Endodermal cell (in vitro differentiated cells): ENCODE results near the gene FTO. TPM values are rescaled to one million over a fixed set of nuclear protein-coding genes. Genes with fewer than 3 reads are reported as not detected.

ENCODE experiments used
- DNase-seq: peaks from one replicate; pipeline ENCODE4 v3.0.0-alpha.2; 2017
- H3K27ac ChIP-seq: 2 replicates; pipeline ENCODE4 v1.5.1; 2013; ENCODE audit warnings: mild to moderate bottlenecking, low read depth, low read length, moderate library complexity
- H3K27me3 ChIP-seq: 2 replicates; pipeline ENCODE4 v1.6.1; 2013; ENCODE audit warnings: mild to moderate bottlenecking, low read length, moderate library complexity; ENCODE audit not compliant: insufficient read depth, control insufficient read depth, poor library complexity, severe bottlenecking
- H3K36me3 ChIP-seq: 2 replicates; pipeline ENCODE4 v1.7.0; 2013; ENCODE audit warnings: mild to moderate bottlenecking, low read length, moderate library complexity; ENCODE audit not compliant: control insufficient read depth, insufficient read depth
- H3K4me1 ChIP-seq: one replicate; pipeline ENCODE4 v1.7.0; 2013; ENCODE audit warnings: low read length; ENCODE audit not compliant: control insufficient read depth, insufficient read depth
- H3K4me3 ChIP-seq: 2 replicates; pipeline ENCODE4 v1.5.1; 2013; ENCODE audit warnings: mild to moderate bottlenecking, low read length, moderate library complexity
- H3K9ac ChIP-seq: 2 replicates; pipeline ENCODE4 v1.6.1; 2013; ENCODE audit warnings: mild to moderate bottlenecking, low read length, moderate library complexity; ENCODE audit not compliant: poor library complexity, severe bottlenecking; ENCODE audit errors: extremely low read depth
- H3K9me3 ChIP-seq: 2 replicates; pipeline ENCODE4 v1.6.1; 2013; ENCODE audit warnings: mild to moderate bottlenecking, low read length, moderate library complexity; ENCODE audit not compliant: control insufficient read depth
- H3K27ac Mint-ChIP-seq: 2 replicates; pipeline ENCODE4 v1.8.0; 2020; ENCODE audit warnings: mixed read lengths
- H3K27me3 Mint-ChIP-seq: 2 replicates; pipeline ENCODE4 v1.8.0; 2021; ENCODE audit warnings: mild to moderate bottlenecking, mixed read lengths; ENCODE audit not compliant: insufficient read depth
- H3K36me3 Mint-ChIP-seq: 2 replicates; pipeline ENCODE4 v1.8.0; 2020; ENCODE audit warnings: low read depth, mixed read lengths
- H3K4me1 Mint-ChIP-seq: 2 replicates; pipeline ENCODE4 v1.8.0; 2020; ENCODE audit warnings: mixed read lengths
- H3K4me3 Mint-ChIP-seq: 2 replicates; pipeline ENCODE4 v1.8.0; 2020; ENCODE audit warnings: mild to moderate bottlenecking, moderate library complexity, mixed read lengths
- H3K9me3 Mint-ChIP-seq: 2 replicates; pipeline ENCODE4 v1.8.0; 2020; ENCODE audit warnings: mild to moderate bottlenecking, mixed read lengths
- WGBS, 2 experiments: methylation state at CpG; one replicate each; pipeline versions ENCODE4 v1.1.5 to v1.1.7; 2013; ENCODE audit warnings: missing lambda C conversion rate in 2 of 2, mixed read lengths in 1 of 2; ENCODE audit not compliant: insufficient coverage in 1 of 2, insufficient read length in 1 of 2; 5-methylcytosine and 5-hydroxymethylcytosine counted together
- total RNA-seq, 2 donors: library from RNA; stranded (reverse); fragmentation: NEBNext Ultra II Directional in 1 of 2; extraction: Animal tissue kit (Norgen Biotek cat#: 25700) in 1 of 2; gene quantifications; 2 replicates in 1 of 2; 3 replicates in 1 of 2; pipeline ENCODE4 v1.2.1, GENCODE V29; 2021
- TF ChIP-seq, protein P1 (sequence below): fragments of 200-600 bp; sonication (generic); conservative IDR thresholded peaks from 2 replicates; pipeline ENCODE4 v1.5.0; 2021; ENCODE audit warnings: antibody characterized with exemption, mild to moderate bottlenecking

FTO gene
- total RNA-seq, 2 donors from 2014 or later = 80.3 to 102 TPM

DNA sequence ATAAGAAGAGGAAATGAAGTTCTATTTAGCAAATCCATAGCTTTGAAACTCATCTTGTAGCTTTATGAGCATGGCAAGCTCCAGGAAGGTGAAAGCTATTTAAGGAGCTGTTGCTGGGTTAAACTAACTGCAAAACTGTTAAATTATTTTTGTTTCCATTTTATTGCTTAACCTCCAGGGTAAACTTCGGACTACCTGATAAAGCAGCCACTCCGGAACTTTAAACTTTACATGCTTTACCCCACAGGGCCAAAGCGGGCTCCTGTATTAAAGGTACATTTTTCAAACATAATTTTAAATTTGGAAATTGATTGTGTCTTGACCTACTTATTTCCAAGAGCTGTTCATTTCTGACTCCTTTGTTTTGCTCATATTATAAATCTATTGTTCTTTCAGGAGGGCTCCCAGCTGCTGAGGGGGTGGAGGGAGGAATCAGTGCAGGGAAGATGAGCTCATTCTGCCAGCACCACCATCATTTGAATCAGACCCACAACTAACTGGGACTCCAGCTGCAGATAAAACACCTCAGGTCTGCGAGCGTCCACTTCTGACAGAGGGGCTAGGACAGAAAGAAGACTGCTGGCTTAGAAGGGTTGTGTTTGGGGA is 424.8 kb downstream of the FTO start:
- Histone ChIP-seq H3K36me3 (no peaks in the 10 kb centered on the region), H3K27me3 (no peaks in the 10 kb centered on the region), H3K27ac (no peak overlapping the region), H3K9me3 (peaks cover 4% of the 10 kb centered on the region), H3K9ac (no peak overlapping the region), H3K4me1 (no peaks in the 10 kb centered on the region), H3K4me3 (no peak overlapping the region)
- Mint-ChIP-seq H3K27me3 (peaks cover 6% of the 10 kb centered on the region), H3K9me3 (peaks cover 6% of the 10 kb centered on the region), H3K27ac (no peak overlapping the region), H3K36me3 (no peaks in the 10 kb centered on the region), H3K4me1 (peaks cover 2% of the 10 kb centered on the region), H3K4me3 (no peak overlapping the region)
- 92 to 100% methylated on average over 2 to 4 of the region's 5 CpGs for WGBS, 2 experiments
- no peak for DNase-seq
- TF ChIP-seq, protein P1, sequence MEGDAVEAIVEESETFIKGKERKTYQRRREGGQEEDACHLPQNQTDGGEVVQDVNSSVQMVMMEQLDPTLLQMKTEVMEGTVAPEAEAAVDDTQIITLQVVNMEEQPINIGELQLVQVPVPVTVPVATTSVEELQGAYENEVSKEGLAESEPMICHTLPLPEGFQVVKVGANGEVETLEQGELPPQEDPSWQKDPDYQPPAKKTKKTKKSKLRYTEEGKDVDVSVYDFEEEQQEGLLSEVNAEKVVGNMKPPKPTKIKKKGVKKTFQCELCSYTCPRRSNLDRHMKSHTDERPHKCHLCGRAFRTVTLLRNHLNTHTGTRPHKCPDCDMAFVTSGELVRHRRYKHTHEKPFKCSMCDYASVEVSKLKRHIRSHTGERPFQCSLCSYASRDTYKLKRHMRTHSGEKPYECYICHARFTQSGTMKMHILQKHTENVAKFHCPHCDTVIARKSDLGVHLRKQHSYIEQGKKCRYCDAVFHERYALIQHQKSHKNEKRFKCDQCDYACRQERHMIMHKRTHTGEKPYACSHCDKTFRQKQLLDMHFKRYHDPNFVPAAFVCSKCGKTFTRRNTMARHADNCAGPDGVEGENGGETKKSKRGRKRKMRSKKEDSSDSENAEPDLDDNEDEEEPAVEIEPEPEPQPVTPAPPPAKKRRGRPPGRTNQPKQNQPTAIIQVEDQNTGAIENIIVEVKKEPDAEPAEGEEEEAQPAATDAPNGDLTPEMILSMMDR = no peak

DNA sequence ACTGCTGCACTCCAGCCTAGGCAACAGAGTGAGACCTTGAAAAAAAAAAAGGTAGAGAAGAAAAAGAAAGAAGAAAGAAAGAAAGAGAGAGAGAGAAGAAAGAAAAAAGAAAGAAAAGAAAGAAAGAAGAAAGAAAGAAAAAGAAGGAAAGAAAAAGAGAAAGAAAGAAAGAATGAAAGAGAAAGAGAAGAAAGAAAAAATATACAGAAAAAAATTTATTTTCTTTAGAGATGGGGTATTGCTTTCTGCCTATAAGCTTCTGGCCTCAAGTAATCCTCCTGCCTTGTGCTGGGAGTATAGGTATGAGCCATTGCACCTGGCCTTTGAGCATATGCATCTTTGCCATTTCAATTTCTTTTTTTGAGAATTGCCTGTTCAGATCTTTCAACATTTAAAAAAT is 425.9 kb downstream of the FTO start:
- no peak overlapping the region for H3K27ac ChIP-seq
- no peaks in the 10 kb centered on the region for H3K36me3 ChIP-seq
- no peak overlapping the region for H3K4me3 Mint-ChIP-seq
- DNase-seq = no peak
- H3K9me3 Mint-ChIP-seq = peaks cover 6% of the 10 kb centered on the region
- H3K4me1 ChIP-seq = no peaks in the 10 kb centered on the region
- TF ChIP-seq, protein P1 = no peak
- no peaks in the 10 kb centered on the region for H3K27me3 ChIP-seq
- peaks cover 6% of the 10 kb centered on the region for H3K27me3 Mint-ChIP-seq
- no peak overlapping the region for H3K27ac Mint-ChIP-seq
- H3K9ac ChIP-seq = no peak overlapping the region
- no peaks in the 10 kb centered on the region for H3K36me3 Mint-ChIP-seq
- H3K4me3 ChIP-seq = no peak overlapping the region
- H3K9me3 ChIP-seq = peaks cover 4% of the 10 kb centered on the region
- peaks cover 2% of the 10 kb centered on the region for H3K4me1 Mint-ChIP-seq

DNA sequence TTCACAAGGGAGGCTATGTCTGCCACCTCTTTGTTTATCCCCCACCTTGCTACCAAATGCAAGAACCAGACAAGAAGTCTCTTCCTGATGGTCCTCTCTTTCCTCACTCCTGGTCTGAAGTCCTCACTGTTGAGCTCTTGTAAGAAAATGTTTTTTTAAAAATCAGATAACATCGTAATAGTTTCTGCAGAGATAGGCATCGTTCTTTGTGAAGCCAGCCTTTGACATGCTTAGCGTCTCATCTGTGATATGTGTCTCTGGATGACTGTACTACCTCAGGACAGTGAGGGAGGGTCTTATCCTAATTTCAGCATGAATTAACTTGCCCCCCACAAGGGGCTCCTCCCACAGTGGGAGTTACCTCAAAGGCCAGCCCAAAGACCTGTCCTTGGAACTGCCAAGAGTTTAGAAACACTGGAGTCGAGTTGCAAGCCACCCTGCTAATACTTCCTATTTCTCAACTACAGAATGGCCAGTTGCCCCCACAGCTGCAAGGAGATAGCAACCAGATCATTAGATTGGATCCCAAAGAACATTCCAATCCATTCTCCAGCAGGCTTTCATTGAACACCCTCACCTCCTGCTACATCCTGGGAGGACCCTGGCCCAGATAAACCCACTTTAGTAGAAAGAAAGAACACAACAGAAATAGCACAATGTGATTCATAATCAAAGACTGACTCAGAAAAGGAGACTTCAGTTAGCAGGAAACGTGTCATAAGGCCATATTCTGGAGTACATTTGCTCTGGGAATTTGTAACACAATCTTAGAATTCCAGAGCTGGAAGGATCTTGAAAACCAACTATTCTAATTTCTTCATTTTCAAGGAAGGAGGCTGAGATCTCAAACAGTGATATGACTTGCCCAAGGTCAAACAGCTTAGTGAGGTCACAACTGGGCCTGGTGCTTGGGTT is 431.7 kb downstream of the FTO start:
- 91% methylated on average over 4 to 5 of the region's 5 CpGs for WGBS, 2 experiments
- no peak for DNase-seq
- H3K9me3 Mint-ChIP-seq = peaks cover 12% of the 10 kb centered on the region
- H3K27ac Mint-ChIP-seq = no peak overlapping the region
- no peak overlapping the region for H3K4me3 Mint-ChIP-seq
- H3K36me3 Mint-ChIP-seq = peaks cover 2% of the 10 kb centered on the region
- Histone ChIP-seq H3K9ac (no peak overlapping the region), H3K9me3 (peaks cover 16% of the 10 kb centered on the region), H3K4me1 (peaks cover 12% of the 10 kb centered on the region), H3K27me3 (no peaks in the 10 kb centered on the region), H3K36me3 (no peaks in the 10 kb centered on the region), H3K4me3 (no peak overlapping the region), H3K27ac (no peak overlapping the region)
- H3K27me3 Mint-ChIP-seq = peaks cover 6% of the 10 kb centered on the region
- TF ChIP-seq, protein P1 = no peak
- H3K4me1 Mint-ChIP-seq = peaks cover 23% of the 10 kb centered on the region
